ENCODE measurements around the gene DUS1L. TPM values are rescaled to one million over a fixed set of nuclear protein-coding genes. Genes with fewer than 3 reads are reported as not detected.

The DUS1L gene
- total RNA-seq, 1 donor from 2014 or later, result 74.1 TPM

GRCh38 chr17:82060614-82061013, 5.0 kb downstream of the DUS1L start:
- no peaks in the 10 kb centered on the region for H3K4me1 Mint-ChIP-seq (ENCODE audit: unreplicated experiment)
- TF ChIP-seq CTCF (IDR thresholded peaks at IDR 0.05; ENCODE audit: unreplicated experiment), result no peak
- H3K27ac Mint-ChIP-seq (ENCODE audit: unreplicated experiment), result no peak overlapping the region
- H3K9me3 Mint-ChIP-seq (ENCODE audit: unreplicated experiment), result no peaks in the 10 kb centered on the region
- H3K27me3 Mint-ChIP-seq (ENCODE audit: unreplicated experiment), result peaks cover 6% of the 10 kb centered on the region
- no peak for DNase-seq (ENCODE audit: low spot score)
- no peaks in the 10 kb centered on the region for H3K36me3 Mint-ChIP-seq (ENCODE audit: low read depth, unreplicated experiment)
- no peak overlapping the region for H3K4me3 Mint-ChIP-seq (ENCODE audit: unreplicated experiment)

GRCh38 chr17:82060001-82060380, 5.6 kb downstream of the DUS1L start:
- TF ChIP-seq CTCF (IDR thresholded peaks at IDR 0.05; ENCODE audit: unreplicated experiment), result no peak
- Mint-ChIP-seq H3K36me3 (ENCODE audit: low read depth, unreplicated experiment) (no peaks in the 10 kb centered on the region), H3K9me3 (ENCODE audit: unreplicated experiment) (no peaks in the 10 kb centered on the region), H3K4me1 (ENCODE audit: unreplicated experiment) (no peaks in the 10 kb centered on the region), H3K27me3 (ENCODE audit: unreplicated experiment) (peaks cover 6% of the 10 kb centered on the region), H3K27ac (ENCODE audit: unreplicated experiment) (no peak overlapping the region), H3K4me3 (ENCODE audit: unreplicated experiment) (no peak overlapping the region)
- DNase-seq (ENCODE audit: low spot score), result no peak

GRCh38 chr17:82059272-82060000, 6.2 kb downstream of the DUS1L start:
- no peaks in the 10 kb centered on the region for H3K4me1 Mint-ChIP-seq (ENCODE audit: unreplicated experiment)
- H3K9me3 Mint-ChIP-seq (ENCODE audit: unreplicated experiment), result no peaks in the 10 kb centered on the region
- H3K4me3 Mint-ChIP-seq (ENCODE audit: unreplicated experiment), result no peak overlapping the region
- peaks cover 6% of the 10 kb centered on the region for H3K27me3 Mint-ChIP-seq (ENCODE audit: unreplicated experiment)
- DNase-seq (ENCODE audit: low spot score), result no peak
- H3K36me3 Mint-ChIP-seq (ENCODE audit: low read depth, unreplicated experiment), result no peaks in the 10 kb centered on the region
- H3K27ac Mint-ChIP-seq (ENCODE audit: unreplicated experiment), result no peak overlapping the region
- no peak for TF ChIP-seq CTCF (IDR thresholded peaks at IDR 0.05; ENCODE audit: unreplicated experiment)

- Mint-ChIP-seq H3K9me3 (ENCODE audit: unreplicated experiment) (no peaks in the 10 kb centered on the region), H3K27ac (ENCODE audit: unreplicated experiment) (no peak overlapping the region), H3K4me1 (ENCODE audit: unreplicated experiment) (no peaks in the 10 kb centered on the region), H3K27me3 (ENCODE audit: unreplicated experiment) (peaks cover 7% of the 10 kb centered on the region), H3K36me3 (ENCODE audit: low read depth, unreplicated experiment) (no peaks in the 10 kb centered on the region), H3K4me3 (ENCODE audit: unreplicated experiment) (no peak overlapping the region)
- TF ChIP-seq CTCF (IDR thresholded peaks at IDR 0.05; ENCODE audit: unreplicated experiment), result no peak
- no peak for DNase-seq (ENCODE audit: low spot score)
Measured at GRCh38 chr17:82058855-82059249, 6.8 kb downstream of the DUS1L start.

- H3K4me3 Mint-ChIP-seq (ENCODE audit: unreplicated experiment), result no peak overlapping the region
- H3K27ac Mint-ChIP-seq (ENCODE audit: unreplicated experiment), result no peak overlapping the region
- H3K9me3 Mint-ChIP-seq (ENCODE audit: unreplicated experiment), result no peaks in the 10 kb centered on the region
- no peaks in the 10 kb centered on the region for H3K4me1 Mint-ChIP-seq (ENCODE audit: unreplicated experiment)
- no peak for TF ChIP-seq CTCF (IDR thresholded peaks at IDR 0.05; ENCODE audit: unreplicated experiment)
- H3K27me3 Mint-ChIP-seq (ENCODE audit: unreplicated experiment), result peaks cover 10% of the 10 kb centered on the region
- no peaks in the 10 kb centered on the region for H3K36me3 Mint-ChIP-seq (ENCODE audit: low read depth, unreplicated experiment)
- DNase-seq (ENCODE audit: low spot score), result no peak
Measured at GRCh38 chr17:82058230-82058854, 7.3 kb downstream of the DUS1L start.

Measured in endothelial cell (in vitro differentiated cells).